Tibial nerve (tissue), 4 donors: Measurements from ENCODE around the gene NPR3. TPM values are rescaled to one million over a fixed set of nuclear protein-coding genes. Genes with fewer than 3 reads are reported as not detected.

Experiments
- DNase-seq, 2 donors: peaks; one replicate each; pipeline ENCODE4 v3.0.0-alpha.2; 2019; ENCODE audit warnings: low spot score in 2 of 2
- H3K27ac ChIP-seq, 4 donors: fragments of 200-600 bp; sonication (generic) in 3 of 4; one replicate each; pipeline ENCODE4 v1.5.1; 2017 to 2019; ENCODE audit warnings: mild to moderate bottlenecking in 1 of 4
- H3K27me3 ChIP-seq, 2 donors: fragments of 200-600 bp; sonication (generic) in 1 of 2; one replicate each; pipeline versions ENCODE4 v1.5.1 to v1.6.0; 2017 to 2019
- H3K36me3 ChIP-seq, 3 donors: fragments of 200-600 bp; sonication (generic); one replicate each; pipeline ENCODE4 v1.5.1; 2018 to 2019
- H3K4me1 ChIP-seq, 4 donors: fragments of 200-600 bp; sonication (generic) in 3 of 4; one replicate each; pipeline ENCODE4 v1.5.1; 2017 to 2019
- H3K4me3 ChIP-seq, 4 donors: fragments of 200-600 bp; sonication (generic) in 3 of 4; one replicate each; pipeline ENCODE4 v1.5.1; 2017 to 2019; ENCODE audit warnings: mild to moderate bottlenecking in 1 of 4, moderate library complexity in 1 of 4
- H3K9me3 ChIP-seq, 4 donors: fragments of 200-600 bp; sonication (generic) in 3 of 4; one replicate each; pipeline ENCODE4 v1.5.1; 2017 to 2019
- CTCF ChIP-seq, 5 experiments: fragments of 200-600 bp in 3 of 5; fragments of 450-650 bp in 2 of 5; sonication (generic) in 3 of 5; IDR thresholded peaks; one replicate each; pipeline ENCODE4 v1.5.1; 2016 to 2019; ENCODE audit warnings: antibody characterized with exemption in 5 of 5, mild to moderate bottlenecking in 3 of 5, moderate library complexity in 2 of 5
- EP300 ChIP-seq, 2 donors: sonication (generic); formaldehyde crosslinking; IDR thresholded peaks; one replicate each; pipeline ENCODE4 v1.6.1; 2017; ENCODE audit warnings: antibody characterized with exemption in 2 of 2, mild to moderate bottlenecking in 1 of 2
- POLR2A ChIP-seq, 2 donors: fragments of 450-650 bp; IDR thresholded peaks; one replicate each; pipeline ENCODE4 v1.6.1; 2017; ENCODE audit warnings: antibody characterized with exemption in 2 of 2, mild to moderate bottlenecking in 2 of 2, moderate library complexity in 2 of 2
- WGBS, 2 donors: methylation state at CpG; one replicate each; pipeline ENCODE4 v1.1.5; 2018; 5-methylcytosine and 5-hydroxymethylcytosine counted together
- total RNA-seq, 4 donors: library from RNA; depleted of rRNA; stranded (reverse); fragments of >200 nt; gene quantifications; one replicate each; pipeline ENCODE4 v1.1.0, GENCODE V29; 2016

The NPR3 gene
- total RNA-seq, 4 donors from 2014 or later: 10.8 to 81.5 (median 32.5) TPM

GRCh38 chr5:32686799-32687498, 24.2 kb upstream of the NPR3 start:
- H3K4me3 ChIP-seq: no peak overlapping the region
- no peak for TF ChIP-seq POLR2A (IDR thresholded peaks at IDR 0.05)
- TF ChIP-seq EP300 (IDR thresholded peaks at IDR 0.05): no peak
- peaks cover 0 to 14% (median 0%) of the 10 kb centered on the region in 4 donors for H3K9me3 ChIP-seq
- no peaks in the 10 kb centered on the region for H3K27me3 ChIP-seq
- no peak overlapping the region for H3K27ac ChIP-seq
- H3K36me3 ChIP-seq: no peaks in the 10 kb centered on the region
- 34 to 42% methylated on average over 2 of the region's 2 CpGs for WGBS, 2 donors
- peaks cover 0 to 10% (median 0%) of the 10 kb centered on the region in 4 donors for H3K4me1 ChIP-seq
- DNase-seq: no peak

GRCh38 chr5:32687499-32687831, 23.7 kb upstream of the NPR3 start:
- TF ChIP-seq POLR2A (IDR thresholded peaks at IDR 0.05) (no peak), CTCF (IDR thresholded peaks at IDR 0.05) (no peak), EP300 (IDR thresholded peaks at IDR 0.05) (no peak)
- no peaks in the 10 kb centered on the region for H3K27me3 ChIP-seq
- H3K4me3 ChIP-seq: no peak overlapping the region
- peak in 1 of 2 donors; percentile 33 for DNase-seq
- H3K4me1 ChIP-seq: peaks cover 0 to 10% (median 0%) of the 10 kb centered on the region in 4 donors
- peaks cover 0 to 14% (median 0%) of the 10 kb centered on the region in 4 donors for H3K9me3 ChIP-seq
- H3K27ac ChIP-seq: no peak overlapping the region
- H3K36me3 ChIP-seq: no peaks in the 10 kb centered on the region

- Histone ChIP-seq H3K4me1 (peaks cover 0 to 10% (median 0%) of the 10 kb centered on the region in 4 donors), H3K27me3 (no peaks in the 10 kb centered on the region), H3K27ac (no peak overlapping the region), H3K36me3 (no peaks in the 10 kb centered on the region), H3K9me3 (no peaks in the 10 kb centered on the region), H3K4me3 (no peak overlapping the region)
- 63 to 72% methylated on average over 2 of the region's 2 CpGs for WGBS, 2 donors
- TF ChIP-seq CTCF (IDR thresholded peaks at IDR 0.05) (no peak), POLR2A (IDR thresholded peaks at IDR 0.05) (no peak), EP300 (IDR thresholded peaks at IDR 0.05) (no peak)
- no peak for DNase-seq
These were observed 21.0 kb upstream of the NPR3 start for GRCh38 chr5:32690153-32690552.

GRCh38 chr5:32690666-32691065, 20.5 kb upstream of the NPR3 start:
- H3K27me3 ChIP-seq: no peaks in the 10 kb centered on the region
- peaks cover 0 to 10% (median 0%) of the 10 kb centered on the region in 4 donors for H3K4me1 ChIP-seq
- no peak overlapping the region for H3K4me3 ChIP-seq
- no peak overlapping the region for H3K27ac ChIP-seq
- DNase-seq: no peak
- no peak for TF ChIP-seq CTCF (IDR thresholded peaks at IDR 0.05)
- no peak for TF ChIP-seq EP300 (IDR thresholded peaks at IDR 0.05)
- no peak for TF ChIP-seq POLR2A (IDR thresholded peaks at IDR 0.05)
- no peaks in the 10 kb centered on the region for H3K36me3 ChIP-seq
- H3K9me3 ChIP-seq: peaks cover 0 to 2% (median 0%) of the 10 kb centered on the region in 4 donors
- 80 to 100% methylated on average over 3 of the region's 3 CpGs for WGBS, 2 donors

GRCh38 chr5:32692036-32692746, 18.9 kb upstream of the NPR3 start:
- TF ChIP-seq CTCF (IDR thresholded peaks at IDR 0.05) (no peak), POLR2A (IDR thresholded peaks at IDR 0.05) (no peak), EP300 (IDR thresholded peaks at IDR 0.05) (no peak)
- H3K27me3 ChIP-seq: no peaks in the 10 kb centered on the region
- WGBS, 2 donors: 17 to 18% methylated on average over 3 of the region's 3 CpGs
- DNase-seq: no peak
- no peak overlapping the region for H3K27ac ChIP-seq
- H3K9me3 ChIP-seq: peaks cover 0 to 7% (median 0%) of the 10 kb centered on the region in 4 donors
- no peaks in the 10 kb centered on the region for H3K36me3 ChIP-seq
- H3K4me1 ChIP-seq: peaks cover 0 to 6% (median 0%) of the 10 kb centered on the region in 4 donors
- H3K4me3 ChIP-seq: no peak overlapping the region
